ENCODE results near the gene AP1G1.
A peak's percentile ranks its signal among the peaks of the same experiment; 100 is the strongest.
"Not testable (repeated sequence)": the region's sequence is repeated elsewhere in the genome, so short reads cannot be mapped to it uniquely, and the experiment has no call there.

The AP1G1 gene

GRCh38 chr16:71808593-71809459 lies at the start of gene AP1G1:
Gene AP1G1 (minus strand): TSS chr16:71808834. CDS start chr16:71789479, 19,355 bp downstream.
- peak; percentile 93 for DNase-seq

DNA sequence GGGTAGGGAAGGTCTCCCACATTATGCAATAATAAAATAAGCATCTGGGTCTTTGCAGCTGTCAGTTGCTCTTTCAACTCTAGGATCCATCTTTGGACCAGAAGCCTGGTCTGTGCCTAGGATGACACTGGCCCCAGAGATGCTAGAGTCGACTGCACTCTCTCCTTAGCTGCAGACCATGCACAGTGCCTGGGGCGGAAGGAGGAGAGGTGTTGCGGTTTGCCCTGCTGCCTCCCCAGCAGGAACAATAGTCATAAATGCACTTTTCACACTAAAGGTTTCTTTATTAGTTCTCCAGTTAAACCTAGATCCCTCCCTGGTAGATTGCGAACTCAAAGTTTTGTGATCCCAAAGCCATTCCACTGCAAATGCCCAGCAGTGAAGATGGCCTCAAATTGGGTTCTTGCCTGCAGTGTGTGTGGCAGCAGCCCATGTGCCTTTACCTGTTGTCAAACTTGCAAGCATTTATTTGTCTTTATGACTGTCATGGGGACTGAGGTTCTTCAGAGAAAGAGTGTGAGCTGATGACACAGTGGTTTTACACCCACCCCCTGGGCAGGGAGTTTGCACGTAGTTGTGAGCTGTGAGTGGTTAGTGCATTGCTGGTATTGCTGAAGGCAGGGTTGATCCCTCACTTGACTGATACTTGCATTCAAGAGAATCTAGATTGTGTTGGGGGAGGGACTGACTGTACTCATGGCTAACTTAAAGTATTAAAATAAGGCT lies 47.5 kb upstream of the AP1G1 start:
- peak; percentile 24 for DNase-seq

DNA sequence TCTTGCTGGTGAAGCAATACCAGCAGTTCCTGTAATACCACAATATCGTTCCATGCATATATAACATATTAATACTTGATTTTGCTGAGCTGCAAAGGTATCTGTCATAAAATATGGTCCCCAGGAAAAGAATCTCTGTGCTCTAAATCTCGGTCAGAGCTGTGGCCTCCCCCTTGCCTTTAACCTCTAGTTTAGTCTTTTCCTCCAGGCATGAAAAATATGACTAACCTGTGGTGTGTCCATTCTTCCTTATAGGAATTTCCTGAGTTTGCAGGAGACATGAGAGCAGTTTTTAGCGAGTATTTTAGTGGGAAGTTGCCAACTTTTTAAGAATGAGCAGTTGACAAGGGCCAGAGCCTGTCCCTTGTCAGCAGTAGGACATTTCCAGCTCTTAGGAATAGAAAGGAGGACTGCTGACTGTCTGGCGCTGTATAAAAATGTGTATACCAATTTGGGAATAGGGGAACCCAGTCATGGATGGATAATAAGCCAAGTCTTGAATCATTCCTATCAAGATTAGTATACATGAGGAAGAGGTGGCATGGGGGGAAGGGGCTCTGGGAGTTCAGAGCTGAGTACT lies 45.8 kb upstream of the AP1G1 start:
- no peak for DNase-seq

DNA sequence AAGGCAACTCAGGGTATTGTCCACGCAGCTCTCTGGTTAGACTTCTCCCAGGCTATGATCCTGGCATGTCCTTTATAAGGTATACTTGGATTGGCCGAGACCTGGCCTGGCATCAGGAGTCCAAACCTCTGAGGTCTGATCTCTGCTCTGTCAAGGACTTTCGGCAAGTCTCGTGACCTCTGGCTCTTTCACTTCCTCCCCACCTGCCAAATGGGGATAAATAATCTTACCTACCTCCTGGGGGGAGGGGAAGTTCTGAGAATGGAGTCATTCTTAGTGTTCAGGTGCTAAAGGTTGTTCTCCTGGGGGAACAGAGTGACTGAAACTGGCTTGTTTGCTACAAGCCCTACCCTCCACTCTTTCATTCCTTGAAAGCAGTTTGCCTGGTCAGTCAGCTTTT lies 44.8 kb upstream of the AP1G1 start:
- DNase-seq: no peak

DNA sequence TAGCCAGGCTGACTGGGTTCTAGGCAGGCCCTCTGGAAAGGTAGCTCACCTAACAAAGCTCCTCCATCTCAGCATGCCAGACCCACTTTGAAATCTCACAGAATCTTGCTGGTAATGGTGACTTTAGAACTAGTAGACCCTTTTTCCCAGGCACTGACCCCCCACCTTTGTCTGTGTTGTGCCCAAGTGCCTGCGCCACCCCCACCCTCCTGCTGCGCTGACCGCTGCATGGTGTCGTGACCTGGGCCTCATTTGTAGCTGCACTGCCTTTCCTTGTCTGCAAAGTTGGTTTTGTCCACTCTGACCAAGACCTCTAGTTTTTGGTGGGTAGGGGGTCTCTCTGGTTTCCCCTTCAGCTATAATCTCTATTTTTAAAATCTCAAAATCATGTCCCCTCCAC lies 43.9 kb upstream of the AP1G1 start:
- DNase-seq: no peak

GRCh38 chr16:71852158-71852557 lies 43.5 kb upstream of the AP1G1 start:
- no peak for DNase-seq

GRCh38 chr16:71851746-71852145 lies 43.1 kb upstream of the AP1G1 start:
- no peak for DNase-seq

DNA sequence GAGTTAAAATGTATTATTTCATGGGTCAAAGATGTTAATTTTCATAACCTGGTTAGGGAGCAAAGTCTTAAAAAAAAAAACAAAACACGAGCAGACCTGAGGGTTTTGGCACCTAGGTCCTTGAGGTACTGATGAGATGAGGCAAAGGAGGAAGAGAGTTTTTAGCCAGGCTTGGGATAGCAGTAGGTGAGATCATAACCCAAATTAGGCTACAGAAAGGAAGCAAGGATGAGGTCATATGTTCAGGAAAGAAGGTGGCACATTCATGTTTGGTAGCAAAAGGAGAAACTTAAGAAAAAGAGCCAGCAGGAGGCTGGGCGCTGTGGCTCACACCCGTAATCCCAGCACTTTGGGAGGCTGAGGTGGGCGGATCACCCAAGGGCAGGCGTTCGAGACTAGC lies 40.0 kb upstream of the AP1G1 start:
- DNase-seq: no peak

DNA sequence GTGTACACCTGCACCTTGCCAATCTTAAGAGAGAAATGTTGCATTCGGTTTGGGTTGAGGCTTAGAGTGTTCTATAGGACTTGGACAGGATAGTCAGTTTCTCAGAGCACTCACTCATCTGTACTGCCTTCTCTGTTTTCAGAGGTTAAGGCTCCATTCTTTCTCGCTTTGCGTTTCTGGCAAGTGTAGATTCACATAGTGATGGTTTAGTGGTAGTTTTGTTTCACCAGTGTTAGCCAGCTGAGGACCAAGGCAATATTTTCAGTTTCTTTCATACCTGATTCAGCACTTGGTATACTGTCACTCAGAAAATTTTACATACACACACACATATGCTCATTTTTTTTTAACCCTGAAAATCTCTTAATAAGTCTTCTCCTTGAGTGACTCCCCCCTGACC lies 38.5 kb upstream of the AP1G1 start:
- no peak for DNase-seq

DNA sequence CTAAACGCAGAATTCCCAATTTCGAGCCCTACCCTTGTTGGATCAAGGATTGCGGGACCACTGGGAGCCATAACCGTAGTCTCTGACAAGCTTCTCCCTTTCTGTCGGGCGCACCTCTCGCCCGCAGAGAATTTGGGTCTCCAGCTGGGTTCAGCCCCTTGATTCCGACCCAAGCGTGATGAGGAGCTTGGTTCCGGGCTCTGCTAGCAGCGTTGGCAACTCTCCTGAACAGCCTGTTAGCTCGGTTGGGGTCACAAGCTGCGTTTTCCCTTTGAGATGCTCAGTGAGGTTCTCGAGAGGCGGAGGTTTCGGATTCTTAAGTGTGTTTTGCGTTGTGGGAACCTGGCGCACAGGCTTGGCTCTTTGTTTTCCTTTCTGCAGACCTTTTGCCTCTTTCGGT lies 37.8 kb upstream of the AP1G1 start:
- peak; percentile 35 for DNase-seq

DNA sequence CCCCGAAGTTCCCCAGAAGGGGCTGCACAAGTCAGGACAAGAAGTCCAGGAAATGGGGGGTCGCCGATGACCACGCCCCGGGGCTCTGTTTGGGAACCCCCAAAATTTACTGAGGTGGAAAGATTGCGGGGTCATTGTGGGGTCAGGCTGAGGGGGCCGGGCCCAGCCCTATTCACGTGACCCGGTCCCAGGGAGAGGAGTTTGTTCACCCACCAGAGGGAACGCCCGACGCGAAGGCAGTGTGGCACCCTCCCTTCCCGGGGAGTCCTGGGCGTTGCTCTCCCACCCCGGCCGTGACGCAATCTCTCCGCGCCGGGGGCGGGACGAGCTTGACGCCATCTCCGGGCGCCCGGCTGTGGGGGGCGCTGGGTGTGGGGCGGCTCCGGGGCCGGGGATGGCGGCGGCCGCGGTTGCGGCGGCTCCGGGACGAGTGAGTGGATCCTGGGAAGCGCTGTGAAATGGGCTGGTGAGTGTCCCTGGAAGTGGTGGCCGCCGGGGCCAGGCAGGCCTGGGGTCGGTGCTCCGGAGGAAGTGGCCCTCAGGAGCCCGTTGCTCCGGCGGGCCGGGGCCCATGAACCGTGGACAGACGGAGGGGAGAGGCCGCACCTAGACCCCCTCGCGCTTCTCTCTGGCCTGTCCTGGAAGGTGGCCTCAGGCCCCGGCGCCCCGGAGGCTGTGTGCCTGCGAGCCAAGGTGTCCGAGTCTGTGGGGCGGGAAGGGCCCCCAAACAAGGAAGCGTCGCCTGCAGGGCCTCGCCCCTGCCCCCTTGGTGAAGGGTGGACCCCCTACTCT lies 37.2 kb upstream of the AP1G1 start, which contains the start of gene ATXN1L:
Gene ATXN1L (plus strand): TSS at position 338 of the 792 bp plus-strand sequence. CDS start 3,765 bp downstream, outside the sequence.
- peak; percentile 92 for DNase-seq

- no peak for DNase-seq
Observed at GRCh38 chr16:71843572-71843971, 34.9 kb upstream of the AP1G1 start.

DNA sequence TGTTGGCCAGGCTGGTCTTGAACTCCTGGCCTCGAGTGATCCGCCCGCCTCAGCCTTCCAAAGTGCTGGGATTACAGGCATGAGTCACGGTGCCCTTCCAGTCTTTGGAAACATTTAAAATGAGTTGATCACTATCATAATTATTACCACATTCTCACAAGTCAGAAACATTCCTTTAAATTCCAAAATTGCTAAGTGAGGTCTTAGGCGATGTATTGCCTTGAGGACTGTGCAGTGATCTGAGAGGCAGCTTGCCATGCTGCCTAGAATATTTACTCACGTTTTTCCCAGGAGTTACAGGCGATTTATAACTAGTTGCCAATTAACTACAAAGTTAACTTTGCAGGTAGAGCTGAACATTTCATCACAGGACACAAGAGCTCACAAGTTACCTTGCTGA lies 31.4 kb upstream of the AP1G1 start:
- DNase-seq: no peak

DNA sequence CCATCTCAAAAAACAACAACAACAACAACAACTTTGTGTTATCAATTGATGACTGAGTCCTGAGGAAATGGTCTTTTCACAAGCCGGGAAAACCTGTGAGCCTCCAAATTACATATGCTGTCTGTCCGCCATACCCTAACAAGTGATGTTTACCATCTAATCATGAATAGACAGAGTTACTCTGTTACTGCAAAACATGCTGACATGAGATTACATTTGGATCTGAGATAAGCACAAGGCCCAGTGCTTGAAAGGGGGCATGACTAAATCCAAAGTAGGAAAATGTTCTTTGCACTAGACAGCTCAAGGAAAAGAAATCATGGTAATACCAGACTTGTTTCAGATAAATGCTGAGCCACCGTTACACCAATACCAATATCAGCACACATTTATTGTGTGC lies 28.5 kb upstream of the AP1G1 start:
- no peak for DNase-seq

GRCh38 chr16:71834291-71834690 lies 25.7 kb upstream of the AP1G1 start:
- no peak for DNase-seq

GRCh38 chr16:71832112-71832511 lies 23.5 kb upstream of the AP1G1 start:
- not testable (repeated sequence) for DNase-seq

GRCh38 chr16:71831698-71832097 lies 23.1 kb upstream of the AP1G1 start:
- DNase-seq: not testable (repeated sequence)

DNA sequence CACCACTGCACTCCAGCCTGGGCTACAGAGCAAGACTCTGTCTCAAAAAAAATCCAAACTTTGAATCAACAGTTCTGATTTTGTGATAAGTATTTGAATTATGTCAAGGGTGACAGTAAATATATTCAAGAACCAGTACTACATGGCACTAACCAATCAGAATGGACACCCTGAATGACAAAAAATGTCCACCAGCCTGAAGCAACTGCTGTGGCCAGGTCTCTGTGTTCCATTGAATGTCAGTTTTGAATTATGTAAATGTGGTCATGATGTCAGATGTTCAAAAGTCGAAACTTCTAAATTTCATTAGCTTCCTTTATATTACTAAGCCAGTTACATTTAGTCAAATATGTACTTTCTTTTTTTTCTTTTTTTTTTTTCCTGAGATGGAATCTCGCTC lies 21.7 kb upstream of the AP1G1 start:
- no peak for DNase-seq

- DNase-seq: no peak
Observed at GRCh38 chr16:71826533-71827017, 17.9 kb upstream of the AP1G1 start.

DNA sequence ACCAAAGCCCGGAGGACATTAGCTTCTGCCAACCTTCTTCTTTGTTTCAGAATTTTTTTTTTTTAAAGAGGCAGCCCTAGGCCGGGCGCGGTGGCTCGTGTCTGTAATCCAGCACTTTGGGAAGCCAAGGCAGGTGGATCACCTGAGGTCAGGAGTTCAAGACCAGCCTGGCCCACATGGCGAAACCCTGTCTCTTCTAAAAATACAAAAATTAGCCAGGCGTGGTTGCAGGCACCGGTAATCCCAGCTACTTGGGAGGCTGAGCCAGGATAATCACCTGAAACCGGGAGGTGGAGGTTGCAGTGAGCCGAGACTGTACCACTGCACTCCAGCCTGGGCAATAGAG lies 8.5 kb upstream of the AP1G1 start:
- DNase-seq: not testable (repeated sequence)

GRCh38 chr16:71811261-71811803 lies 2.7 kb upstream of the AP1G1 start:
- no peak for DNase-seq

DNA sequence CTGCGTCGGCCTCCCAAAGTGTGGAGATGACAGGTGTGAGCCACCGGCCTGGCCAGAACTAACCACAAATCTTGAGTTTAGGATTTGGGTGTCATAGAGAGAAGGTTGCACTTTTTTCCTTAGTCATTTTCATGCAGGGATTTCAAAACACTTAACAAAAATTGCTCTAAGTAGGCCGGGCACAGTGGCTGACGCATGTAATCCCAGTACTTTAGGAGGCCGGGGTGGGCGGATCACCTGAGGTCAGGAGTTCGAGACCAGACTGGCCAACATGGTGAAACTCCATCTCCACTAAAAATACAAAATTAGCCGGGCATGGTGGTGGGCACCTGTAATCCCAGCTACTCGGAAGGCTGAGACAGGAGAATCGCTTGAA lies 1.5 kb upstream of the AP1G1 start:
- not testable (repeated sequence) for DNase-seq
